ENCODE results near the gene MBD3L2B. TPM values are rescaled to one million over a fixed set of nuclear protein-coding genes. Genes with fewer than 3 reads are reported as not detected.
"Not testable (repeated sequence)": the region's sequence is repeated elsewhere in the genome, so short reads cannot be mapped to it uniquely, and the experiment has no call there.

The MBD3L2B gene
- total RNA-seq, 4 donors from 2014 or later: not detected

DNA sequence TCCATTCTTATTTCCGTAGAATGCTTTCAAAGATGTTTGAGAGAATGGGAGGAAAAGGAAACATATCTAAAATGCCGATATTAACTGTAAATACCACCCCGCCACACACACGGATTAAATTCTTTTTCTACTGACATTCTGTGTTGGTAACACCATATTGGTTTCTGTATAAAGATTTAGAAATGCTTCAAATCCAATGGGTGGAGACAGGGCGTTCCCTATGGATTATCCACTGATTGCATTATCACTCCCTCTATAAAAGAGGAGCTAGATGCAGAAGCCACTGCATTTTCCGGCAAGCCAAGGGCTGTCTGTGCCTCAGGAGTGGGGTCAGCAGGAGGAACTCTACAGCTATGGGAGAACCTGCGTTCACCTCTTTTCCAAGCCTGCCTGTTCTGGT lies 27.8 kb upstream of the MBD3L2B start, which contains the start of gene MBD3L2:
Gene MBD3L2, plus strand, starts transcription at position 301 of the 400 bp plus-strand sequence. Its CDS starts 53 bp downstream, at position 354.
- not testable (repeated sequence) for H3K27me3 ChIP-seq, H3K36me3 ChIP-seq, ATAC-seq, H3K27ac ChIP-seq, H3K9me3 ChIP-seq, H3K4me1 ChIP-seq, H3K4me3 ChIP-seq
- no CpG with 5 or more reads among the region's 7 CpGs for WGBS, 2 donors (ENCODE audit: low coverage in 1 of 2)

DNA sequence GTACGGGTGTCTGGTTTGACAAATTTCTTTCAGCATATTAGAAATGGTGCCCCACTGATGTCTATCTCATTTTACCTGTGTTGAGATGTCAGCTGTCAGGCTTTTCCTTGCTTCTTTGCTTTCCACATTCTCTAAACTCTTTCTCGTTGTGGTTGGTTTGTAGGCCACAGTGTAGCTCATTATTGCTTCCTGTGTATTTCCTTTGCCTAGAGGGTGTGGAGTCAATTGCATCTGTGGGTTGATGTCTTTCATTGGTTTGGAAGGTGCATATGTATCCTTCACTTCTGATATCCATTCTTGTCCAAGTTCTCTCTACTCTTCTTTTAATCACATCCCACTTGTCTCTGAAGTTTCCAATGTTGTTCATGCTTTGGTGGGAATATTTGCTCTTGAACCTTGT lies 20.3 kb upstream of the MBD3L2B start:
- H3K27ac ChIP-seq, H3K27me3 ChIP-seq, H3K9me3 ChIP-seq, H3K4me1 ChIP-seq, ATAC-seq, H3K36me3 ChIP-seq, H3K4me3 ChIP-seq: not testable (repeated sequence)
- WGBS, 2 donors (ENCODE audit: low coverage in 1 of 2): no CpG with 5 or more reads among the region's 2 CpGs

DNA sequence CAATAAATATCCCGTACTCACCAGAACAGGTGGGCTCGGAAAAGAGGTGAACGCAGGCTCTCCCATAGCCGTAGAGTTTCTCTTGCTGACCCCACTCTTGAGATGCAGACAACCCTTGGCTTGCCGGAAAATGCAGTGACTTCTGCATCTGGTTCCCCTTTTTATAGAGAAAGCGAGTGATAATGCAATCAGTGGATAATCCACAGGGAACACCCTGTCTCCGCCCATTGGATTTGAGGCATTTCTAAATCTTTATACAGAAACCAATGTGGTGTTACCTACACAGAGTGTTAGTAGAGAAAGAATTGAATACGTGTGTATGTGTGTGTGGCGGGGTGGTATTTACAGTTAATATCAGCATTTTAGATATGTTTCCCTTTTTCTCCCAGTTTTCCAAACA lies 18.8 kb upstream of the MBD3L2B start, which contains the start of gene MBD3L4:
Gene MBD3L4, minus strand, starts transcription at position 101 of the 400 bp plus-strand sequence. Its CDS starts 35 bp downstream, at position 66.
- not testable (repeated sequence) for H3K4me3 ChIP-seq, ATAC-seq, H3K27me3 ChIP-seq, H3K36me3 ChIP-seq, H3K9me3 ChIP-seq, H3K27ac ChIP-seq, H3K4me1 ChIP-seq
- no CpG with 5 or more reads among the region's 9 CpGs for WGBS, 2 donors (ENCODE audit: low coverage in 1 of 2)

DNA sequence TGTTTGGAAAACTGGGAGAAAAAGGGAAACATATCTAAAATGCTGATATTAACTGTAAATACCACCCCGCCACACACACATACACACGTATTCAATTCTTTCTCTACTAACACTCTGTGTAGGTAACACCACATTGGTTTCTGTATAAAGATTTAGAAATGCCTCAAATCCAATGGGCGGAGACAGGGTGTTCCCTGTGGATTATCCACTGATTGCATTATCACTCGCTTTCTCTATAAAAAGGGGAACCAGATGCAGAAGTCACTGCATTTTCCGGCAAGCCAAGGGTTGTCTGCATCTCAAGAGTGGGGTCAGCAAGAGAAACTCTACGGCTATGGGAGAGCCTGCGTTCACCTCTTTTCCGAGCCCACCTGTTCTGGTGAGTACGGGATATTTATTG lies 9.0 kb upstream of the MBD3L2B start, which contains the start of gene MBD3L5:
Gene MBD3L5, plus strand, starts transcription at position 301 of the 400 bp plus-strand sequence. Its CDS starts 34 bp downstream, at position 335.
- not testable (repeated sequence) for H3K9me3 ChIP-seq, H3K4me1 ChIP-seq, H3K27ac ChIP-seq, H3K4me3 ChIP-seq, H3K27me3 ChIP-seq, H3K36me3 ChIP-seq, ATAC-seq
- no CpG with 5 or more reads among the region's 9 CpGs for WGBS, 2 donors (ENCODE audit: low coverage in 1 of 2)

DNA sequence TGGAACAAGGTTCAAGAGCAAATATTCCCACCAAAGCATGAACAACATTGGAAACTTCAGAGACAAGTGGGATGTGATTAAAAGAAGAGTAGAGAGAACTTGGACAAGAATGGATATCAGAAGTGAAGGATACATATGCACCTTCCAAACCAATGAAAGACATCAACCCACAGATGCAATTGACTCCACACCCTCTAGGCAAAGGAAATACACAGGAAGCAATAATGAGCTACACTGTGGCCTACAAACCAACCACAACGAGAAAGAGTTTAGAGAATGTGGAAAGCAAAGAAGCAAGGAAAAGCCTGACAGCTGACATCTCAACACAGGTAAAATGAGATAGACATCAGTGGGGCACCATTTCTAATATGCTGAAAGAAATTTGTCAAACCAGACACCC lies 7.6 kb upstream of the MBD3L2B start:
- not testable (repeated sequence) for H3K9me3 ChIP-seq, H3K4me1 ChIP-seq, ATAC-seq, H3K27ac ChIP-seq, H3K4me3 ChIP-seq, H3K27me3 ChIP-seq, H3K36me3 ChIP-seq
- WGBS, 2 donors (ENCODE audit: low coverage in 1 of 2): no CpG with 5 or more reads among the region's 1 CpG

DNA sequence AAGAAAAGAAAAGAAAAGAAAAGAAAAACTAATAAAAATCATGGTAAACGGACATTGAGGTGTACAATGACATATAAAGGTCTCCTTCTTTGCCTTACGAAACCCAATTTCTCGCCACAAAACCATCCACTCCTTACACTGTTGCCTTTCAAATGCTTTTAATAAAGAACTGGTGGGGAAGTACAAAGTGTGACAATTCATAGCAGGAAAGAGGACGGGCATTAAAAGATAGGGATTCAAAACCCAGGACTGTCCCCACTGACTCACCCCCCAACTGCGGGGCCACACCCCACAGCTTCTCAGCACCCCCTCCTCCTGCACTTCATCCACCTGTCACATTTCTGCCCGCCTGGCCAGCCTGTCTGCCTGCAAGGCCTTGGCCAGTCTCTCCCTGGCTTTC lies 2.4 kb downstream of the MBD3L2B start:
- no peak for ATAC-seq
- TF ChIP-seq, protein P1, sequence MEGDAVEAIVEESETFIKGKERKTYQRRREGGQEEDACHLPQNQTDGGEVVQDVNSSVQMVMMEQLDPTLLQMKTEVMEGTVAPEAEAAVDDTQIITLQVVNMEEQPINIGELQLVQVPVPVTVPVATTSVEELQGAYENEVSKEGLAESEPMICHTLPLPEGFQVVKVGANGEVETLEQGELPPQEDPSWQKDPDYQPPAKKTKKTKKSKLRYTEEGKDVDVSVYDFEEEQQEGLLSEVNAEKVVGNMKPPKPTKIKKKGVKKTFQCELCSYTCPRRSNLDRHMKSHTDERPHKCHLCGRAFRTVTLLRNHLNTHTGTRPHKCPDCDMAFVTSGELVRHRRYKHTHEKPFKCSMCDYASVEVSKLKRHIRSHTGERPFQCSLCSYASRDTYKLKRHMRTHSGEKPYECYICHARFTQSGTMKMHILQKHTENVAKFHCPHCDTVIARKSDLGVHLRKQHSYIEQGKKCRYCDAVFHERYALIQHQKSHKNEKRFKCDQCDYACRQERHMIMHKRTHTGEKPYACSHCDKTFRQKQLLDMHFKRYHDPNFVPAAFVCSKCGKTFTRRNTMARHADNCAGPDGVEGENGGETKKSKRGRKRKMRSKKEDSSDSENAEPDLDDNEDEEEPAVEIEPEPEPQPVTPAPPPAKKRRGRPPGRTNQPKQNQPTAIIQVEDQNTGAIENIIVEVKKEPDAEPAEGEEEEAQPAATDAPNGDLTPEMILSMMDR (IDR thresholded peaks at IDR 0.05): no peak
- no peak for TF ChIP-seq POLR2A (IDR thresholded peaks at IDR 0.05)
- TF ChIP-seq EP300 (IDR thresholded peaks at IDR 0.05): no peak
- no peak for TF ChIP-seq POLR2AphosphoS5 (IDR thresholded peaks at IDR 0.05)
- H3K36me3 ChIP-seq: no peaks in the 10 kb centered on the region
- H3K27ac ChIP-seq: no peak overlapping the region
- no peaks in the 10 kb centered on the region for H3K4me1 ChIP-seq
- H3K27me3 ChIP-seq: peaks cover 11% of the 10 kb centered on the region
- H3K9me3 ChIP-seq: peaks cover 0 to 11% (median 0%) of the 10 kb centered on the region in 3 donors
- no peak overlapping the region for H3K4me3 ChIP-seq
- WGBS, 2 donors (ENCODE audit: low coverage in 1 of 2): 71 to 78% methylated on average over 3 to 4 of the region's 6 CpGs

DNA sequence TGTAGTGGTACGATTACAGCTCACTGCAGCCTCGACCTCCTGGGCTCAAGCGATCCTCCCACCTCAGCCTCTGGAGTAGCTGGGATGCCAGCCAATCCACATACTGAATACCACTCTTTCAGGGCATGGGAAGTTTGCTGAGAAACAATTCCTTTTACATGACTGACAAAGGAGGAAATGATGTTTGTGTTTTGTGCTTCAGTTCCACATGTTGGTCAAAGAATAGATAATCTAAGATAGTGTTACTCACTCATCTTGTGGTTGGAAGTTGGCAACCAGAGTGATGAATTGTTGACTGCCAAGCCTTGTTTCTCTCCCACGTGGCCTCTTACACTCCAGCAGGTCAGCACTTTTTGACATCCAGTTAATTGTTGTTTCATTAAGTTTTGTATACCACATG lies 7.6 kb downstream of the MBD3L2B start:
- 13 to 62% methylated on average over 1 to 4 of the region's 4 CpGs for WGBS, 2 donors (ENCODE audit: low coverage in 1 of 2)

More for the DNA sequence above, 7.6 kb downstream of the MBD3L2B start:
- H3K27me3 ChIP-seq: peaks cover 11% of the 10 kb centered on the region
- ATAC-seq: no peak
- H3K9me3 ChIP-seq: peaks cover 0 to 14% (median 0%) of the 10 kb centered on the region in 3 donors
- TF ChIP-seq EP300 (IDR thresholded peaks at IDR 0.05): no peak
- TF ChIP-seq POLR2A (IDR thresholded peaks at IDR 0.05): no peak
- TF ChIP-seq, protein P1 (IDR thresholded peaks at IDR 0.05): no peak
- no peak for TF ChIP-seq POLR2AphosphoS5 (IDR thresholded peaks at IDR 0.05)
- no peaks in the 10 kb centered on the region for H3K4me1 ChIP-seq
- H3K4me3 ChIP-seq: no peak overlapping the region
- H3K36me3 ChIP-seq: no peaks in the 10 kb centered on the region
- H3K27ac ChIP-seq: no peak overlapping the region

Data from gastroesophageal sphincter (tissue), 4 donors.